ENCODE results near the gene ERCC8. TPM values are rescaled to one million over a fixed set of nuclear protein-coding genes. Genes with fewer than 3 reads are reported as not detected.

Gene ERCC8
- polyA plus RNA-seq, 4 donors = 2.9 to 9.5 (median 5.9) TPM

GRCh38 chr5:60826653-60827052, 118.2 kb downstream of the ERCC8 start:
- Histone ChIP-seq H3K27ac (ENCODE audit: low read depth in 1 of 3, low read length in 2 of 3) (no peak overlapping the region), H3K36me3 (ENCODE audit: control insufficient read depth in 3 of 3, insufficient read depth in 2 of 3, low read depth in 1 of 3, low read length in 3 of 3) (no peaks in the 10 kb centered on the region), H3K4me3 (ENCODE audit: low read depth in 1 of 3, low read length in 3 of 3) (no peak overlapping the region), H3K4me1 (ENCODE audit: control insufficient read depth in 3 of 3, insufficient read depth in 2 of 3, low read depth in 1 of 3, low read length in 2 of 3) (no peaks in the 10 kb centered on the region), H3K9me3 (ENCODE audit: control insufficient read depth in 2 of 2, insufficient read depth in 1 of 2, low read depth in 1 of 2, low read length in 1 of 2) (no peaks in the 10 kb centered on the region), H3K27me3 (ENCODE audit: control insufficient read depth in 3 of 3, insufficient read depth in 3 of 3, low read length in 3 of 3) (no peaks in the 10 kb centered on the region)
- FAIRE-seq = no peak
- no peak for DNase-seq

Other genes starting within 250 kb of the ERCC8 start
- gene DEPDC1B, start 244.9 kb downstream of the ERCC8 start, polyA plus RNA-seq = 10 to 100 TPM in 2 of 4 donors, 1 to 10 TPM in 2; 2.4 to 25.4 (median 14.3) TPM
- 100 to 1,000 TPM in 1 of 4 donors, 10 to 100 TPM in 2, 1 to 10 TPM in 1; 9.2 to 100 (median 20.2) TPM for gene ELOVL7, start 100.8 kb downstream of the ERCC8 start, polyA plus RNA-seq
- 10 to 100 TPM; 27.6 to 60.3 (median 38.3) TPM for gene NDUFAF2, start 135 bp upstream of the ERCC8 start, polyA plus RNA-seq
- gene SMIM15, start 217.4 kb upstream of the ERCC8 start, polyA plus RNA-seq = 10 to 100 TPM; 43.2 to 89.3 (median 56.2) TPM

All from small intestine (tissue), 7 donors.